ENCODE results near the gene CSTF2T.

CSTF2T gene

GRCh38 chr10:51733057-51733456 lies 33.7 kb upstream of the CSTF2T start:
- Histone ChIP-seq H3K9me3 (ENCODE audit: low read length) (no peaks in the 10 kb centered on the region), H3K4me2 (ENCODE audit: low read length) (no peak overlapping the region), H3K79me2 (ENCODE audit: insufficient read depth, low read length) (no peaks in the 10 kb centered on the region), H3K9ac (ENCODE audit: low read length) (no peak overlapping the region), H2AFZ (ENCODE audit: low read length) (no peak overlapping the region), H3K4me1 (ENCODE audit: insufficient read depth, low read length, severe bottlenecking) (no peaks in the 10 kb centered on the region), H3F3A (ENCODE audit: insufficient read depth, low read length) (no peaks in the 10 kb centered on the region), H3K9me2 (ENCODE audit: low read depth, low read length) (no peaks in the 10 kb centered on the region), H3K27me3 (ENCODE audit: insufficient read depth, low read length) (no peaks in the 10 kb centered on the region), H3K36me3 (ENCODE audit: insufficient read depth, low read length) (no peaks in the 10 kb centered on the region), H3K4me3 (ENCODE audit: low read depth, low read length, poor library complexity, severe bottlenecking) (no peak overlapping the region), H4K20me1 (ENCODE audit: insufficient read depth, low read length) (no peaks in the 10 kb centered on the region), H3K27ac (ENCODE audit: low read depth, low read length, poor library complexity, severe bottlenecking) (no peak overlapping the region)
- TF ChIP-seq CTCF (IDR thresholded peaks at IDR 0.05; ENCODE audit: low read length) (no peak), EZH2 (IDR thresholded peaks at IDR 0.05; ENCODE audit: borderline replicate concordance, low read length) (no peak)

- no peak overlapping the region for H3K27ac ChIP-seq (ENCODE audit: low read depth, low read length, poor library complexity, severe bottlenecking)
- no peaks in the 10 kb centered on the region for H3K27me3 ChIP-seq (ENCODE audit: insufficient read depth, low read length)
- H3K9ac ChIP-seq (ENCODE audit: low read length), result no peak overlapping the region
- H3K9me2 ChIP-seq (ENCODE audit: low read depth, low read length), result no peaks in the 10 kb centered on the region
- TF ChIP-seq EZH2 (IDR thresholded peaks at IDR 0.05; ENCODE audit: borderline replicate concordance, low read length) (no peak), CTCF (IDR thresholded peaks at IDR 0.05; ENCODE audit: low read length) (no peak)
- H4K20me1 ChIP-seq (ENCODE audit: insufficient read depth, low read length), result no peaks in the 10 kb centered on the region
- no peaks in the 10 kb centered on the region for H3K9me3 ChIP-seq (ENCODE audit: low read length)
- H3K4me1 ChIP-seq (ENCODE audit: insufficient read depth, low read length, severe bottlenecking), result no peaks in the 10 kb centered on the region
- no peaks in the 10 kb centered on the region for H3K36me3 ChIP-seq (ENCODE audit: insufficient read depth, low read length)
- H3K4me3 ChIP-seq (ENCODE audit: low read depth, low read length, poor library complexity, severe bottlenecking), result no peak overlapping the region
- H3K4me2 ChIP-seq (ENCODE audit: low read length), result no peak overlapping the region
- H3K79me2 ChIP-seq (ENCODE audit: insufficient read depth, low read length), result no peaks in the 10 kb centered on the region
- H3F3A ChIP-seq (ENCODE audit: insufficient read depth, low read length), result no peaks in the 10 kb centered on the region
- H2AFZ ChIP-seq (ENCODE audit: low read length), result no peak overlapping the region
Observed at GRCh38 chr10:51729822-51730555, 30.6 kb upstream of the CSTF2T start.

- Histone ChIP-seq H3K27ac (ENCODE audit: low read depth, low read length, poor library complexity, severe bottlenecking) (no peak overlapping the region), H3K4me3 (ENCODE audit: low read depth, low read length, poor library complexity, severe bottlenecking) (no peak overlapping the region), H3F3A (ENCODE audit: insufficient read depth, low read length) (no peaks in the 10 kb centered on the region), H3K4me1 (ENCODE audit: insufficient read depth, low read length, severe bottlenecking) (no peaks in the 10 kb centered on the region), H3K79me2 (ENCODE audit: insufficient read depth, low read length) (no peaks in the 10 kb centered on the region), H3K9me3 (ENCODE audit: low read length) (no peaks in the 10 kb centered on the region), H3K9me2 (ENCODE audit: low read depth, low read length) (no peaks in the 10 kb centered on the region), H4K20me1 (ENCODE audit: insufficient read depth, low read length) (no peaks in the 10 kb centered on the region), H3K36me3 (ENCODE audit: insufficient read depth, low read length) (no peaks in the 10 kb centered on the region), H2AFZ (ENCODE audit: low read length) (no peak overlapping the region), H3K9ac (ENCODE audit: low read length) (no peak overlapping the region), H3K27me3 (ENCODE audit: insufficient read depth, low read length) (no peaks in the 10 kb centered on the region), H3K4me2 (ENCODE audit: low read length) (no peak overlapping the region)
- no peak for TF ChIP-seq CTCF (IDR thresholded peaks at IDR 0.05; ENCODE audit: low read length)
- no peak for TF ChIP-seq EZH2 (IDR thresholded peaks at IDR 0.05; ENCODE audit: borderline replicate concordance, low read length)
Observed at GRCh38 chr10:51724038-51724437, 24.6 kb upstream of the CSTF2T start.
